OCI-LY7 (cell line): ENCODE data around the gene SIDT1.

Source experiments
- EZH2phosphoT487 ChIP-seq: fragments of 200-600 bp; sonication (generic); IDR thresholded peaks from 2 replicates; pipeline ENCODE4 v1.6.1; 2018; ENCODE audit warnings: low read depth, borderline replicate concordance, mild to moderate bottlenecking, mixed run types, antibody characterized with exemption, low read length, moderate library complexity, mixed read lengths
- TF ChIP-seq, protein P1 (sequence below): fragments of 200-600 bp; sonication (generic); conservative IDR thresholded peaks from 2 replicates; pipeline ENCODE4 v1.5.1; 2014; ENCODE audit warnings: mild to moderate bottlenecking, antibody characterized with exemption, low read length, moderate library complexity, mixed read lengths

GRCh38 chr3:113629584-113630421 lies 97.4 kb downstream of the SIDT1 start:
- TF ChIP-seq, protein P1, sequence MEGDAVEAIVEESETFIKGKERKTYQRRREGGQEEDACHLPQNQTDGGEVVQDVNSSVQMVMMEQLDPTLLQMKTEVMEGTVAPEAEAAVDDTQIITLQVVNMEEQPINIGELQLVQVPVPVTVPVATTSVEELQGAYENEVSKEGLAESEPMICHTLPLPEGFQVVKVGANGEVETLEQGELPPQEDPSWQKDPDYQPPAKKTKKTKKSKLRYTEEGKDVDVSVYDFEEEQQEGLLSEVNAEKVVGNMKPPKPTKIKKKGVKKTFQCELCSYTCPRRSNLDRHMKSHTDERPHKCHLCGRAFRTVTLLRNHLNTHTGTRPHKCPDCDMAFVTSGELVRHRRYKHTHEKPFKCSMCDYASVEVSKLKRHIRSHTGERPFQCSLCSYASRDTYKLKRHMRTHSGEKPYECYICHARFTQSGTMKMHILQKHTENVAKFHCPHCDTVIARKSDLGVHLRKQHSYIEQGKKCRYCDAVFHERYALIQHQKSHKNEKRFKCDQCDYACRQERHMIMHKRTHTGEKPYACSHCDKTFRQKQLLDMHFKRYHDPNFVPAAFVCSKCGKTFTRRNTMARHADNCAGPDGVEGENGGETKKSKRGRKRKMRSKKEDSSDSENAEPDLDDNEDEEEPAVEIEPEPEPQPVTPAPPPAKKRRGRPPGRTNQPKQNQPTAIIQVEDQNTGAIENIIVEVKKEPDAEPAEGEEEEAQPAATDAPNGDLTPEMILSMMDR = no peak
- no peak for TF ChIP-seq EZH2phosphoT487
